ENCODE results near the gene GCHFR.

Gene GCHFR

DNA sequence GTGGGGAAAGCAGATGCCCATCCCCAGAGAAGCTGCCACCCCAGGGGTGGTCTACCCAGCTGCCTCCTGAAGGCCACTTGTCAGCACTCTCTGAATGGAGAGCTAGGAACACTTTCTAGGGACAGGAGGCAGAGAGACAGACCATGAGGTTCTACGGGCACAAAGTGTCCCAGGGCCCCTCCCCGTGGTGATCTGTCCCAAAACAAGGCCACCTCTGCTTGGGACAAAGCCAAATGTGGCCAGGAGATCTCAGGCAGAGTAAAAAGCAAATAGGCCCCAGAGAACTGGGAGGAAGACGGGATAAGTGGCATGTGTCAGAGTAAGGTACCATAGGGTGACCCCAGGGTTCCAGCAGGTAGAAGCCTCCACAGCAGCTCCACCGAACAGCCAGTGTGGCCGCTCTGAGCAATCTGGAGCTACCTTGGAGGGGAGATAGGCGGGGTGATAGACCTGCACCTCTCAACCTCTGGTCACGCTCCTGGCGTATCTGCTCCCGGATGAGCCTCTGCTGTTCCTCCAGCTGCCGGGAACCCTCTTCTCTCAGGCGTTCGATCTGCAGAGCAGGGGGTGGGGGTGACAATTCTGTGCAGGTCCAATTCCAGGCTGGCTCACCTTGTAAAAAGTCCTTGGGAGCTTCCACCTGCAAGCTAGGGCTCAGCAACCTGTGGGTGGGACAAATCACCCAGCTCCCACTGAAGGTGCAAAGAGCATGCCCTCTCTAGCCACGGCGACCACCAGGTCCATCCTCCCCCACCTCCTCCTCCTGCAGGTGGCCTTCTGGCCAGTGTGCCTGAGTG is 12.1 kb downstream of the GCHFR start:
- no peak for DNase-seq (ENCODE audit: low spot score)

DNA sequence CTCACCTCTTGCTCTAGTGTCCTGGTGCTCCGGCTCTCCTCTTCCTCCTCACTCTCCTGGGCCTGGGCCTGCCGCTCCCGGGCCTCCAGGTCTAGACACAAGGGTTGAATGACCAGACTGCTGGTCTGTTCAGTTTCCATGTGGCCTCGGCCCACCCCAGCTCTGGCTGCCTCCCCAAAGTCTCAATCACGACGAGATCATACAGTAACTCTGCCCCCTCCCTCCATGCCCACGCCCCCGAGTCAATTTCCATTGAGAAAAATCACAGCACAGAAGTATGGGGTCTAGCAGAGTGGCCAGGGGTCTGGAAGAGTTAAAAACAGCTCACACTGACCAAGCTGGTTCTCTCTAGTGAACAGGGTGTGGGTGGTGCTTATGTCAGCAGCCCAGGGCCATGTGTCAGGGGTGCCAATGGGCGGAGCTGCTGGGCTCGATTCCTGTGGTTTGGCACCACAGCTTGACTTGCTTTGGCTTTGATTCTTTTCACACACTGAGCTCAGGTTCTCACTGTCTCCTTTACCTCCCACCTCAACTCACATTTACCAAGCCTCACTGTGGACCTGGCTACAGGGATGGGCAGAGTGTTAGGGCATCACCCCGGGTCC is 12.8 kb downstream of the GCHFR start:
- peak; percentile 93 for DNase-seq (ENCODE audit: low spot score)

DNA sequence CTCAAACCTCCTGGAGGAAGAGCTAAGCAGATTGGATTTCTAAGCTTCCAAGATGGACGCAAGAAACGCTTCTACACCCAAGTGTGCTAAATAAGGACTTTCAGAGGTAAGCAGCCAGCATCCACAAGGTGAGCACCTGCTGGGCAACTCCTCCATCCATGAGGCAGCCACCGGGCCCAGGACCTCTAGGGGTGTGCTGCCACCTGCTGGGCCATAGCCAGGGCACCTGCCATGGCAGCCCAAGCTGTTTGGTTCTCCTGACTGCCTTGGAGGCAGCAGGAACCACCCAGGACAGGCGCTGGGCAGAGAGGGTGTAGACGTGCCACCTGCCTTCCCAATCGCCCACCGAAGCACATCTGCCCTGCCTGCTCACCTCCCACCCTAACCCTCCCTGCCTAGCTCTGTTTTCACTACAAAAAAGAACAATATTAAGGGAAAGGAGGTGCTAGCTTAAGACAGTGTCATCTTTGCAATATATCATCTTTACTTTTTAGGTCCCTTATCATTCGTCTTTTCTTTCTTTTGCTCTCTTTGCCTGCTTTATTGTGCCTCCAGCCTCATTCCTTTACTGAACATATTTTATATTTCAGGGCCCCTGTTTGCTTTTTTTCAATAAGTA is 18.9 kb downstream of the GCHFR start:
- DNase-seq (ENCODE audit: low spot score), result no peak

DNA sequence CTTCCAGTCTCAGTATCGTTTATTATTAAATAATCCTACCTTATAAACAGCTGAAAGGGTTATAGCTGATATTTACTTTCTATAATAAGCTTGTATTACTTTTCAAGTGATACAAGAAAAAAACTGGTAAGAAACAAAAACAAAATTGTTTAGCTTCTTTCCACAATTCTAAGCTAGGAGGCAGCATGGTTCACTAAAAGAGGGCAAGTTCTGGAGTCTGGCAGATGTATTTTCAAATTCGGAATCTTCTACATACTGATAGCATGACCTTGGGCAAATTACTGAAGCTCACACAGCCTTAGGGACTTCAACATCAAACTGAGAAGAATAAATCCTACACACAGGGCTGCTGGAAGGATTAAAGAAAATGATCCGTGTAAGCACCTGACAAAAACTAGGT is 21.3 kb downstream of the GCHFR start:
- DNase-seq (ENCODE audit: low spot score), result no peak

DNA sequence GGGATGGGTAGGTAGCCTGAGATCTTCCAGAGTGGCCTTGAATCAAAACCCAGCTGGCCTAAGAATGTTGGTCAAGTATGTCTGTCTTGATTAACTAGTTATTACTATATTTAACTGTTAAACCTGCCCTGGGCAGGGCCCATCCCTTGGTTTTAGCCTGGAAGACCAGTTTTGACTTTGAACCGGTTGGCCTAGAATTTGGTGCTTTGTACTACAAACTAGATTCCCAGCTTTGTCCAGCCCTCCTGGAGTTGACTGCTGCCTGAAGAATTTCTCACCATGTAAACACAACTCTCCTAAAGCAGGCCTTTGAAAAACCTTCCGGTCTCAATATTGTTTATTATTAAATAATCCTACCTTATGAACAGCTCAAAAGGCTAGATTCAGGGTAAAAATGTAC is 21.9 kb downstream of the GCHFR start:
- DNase-seq (ENCODE audit: low spot score), result no peak

DNA sequence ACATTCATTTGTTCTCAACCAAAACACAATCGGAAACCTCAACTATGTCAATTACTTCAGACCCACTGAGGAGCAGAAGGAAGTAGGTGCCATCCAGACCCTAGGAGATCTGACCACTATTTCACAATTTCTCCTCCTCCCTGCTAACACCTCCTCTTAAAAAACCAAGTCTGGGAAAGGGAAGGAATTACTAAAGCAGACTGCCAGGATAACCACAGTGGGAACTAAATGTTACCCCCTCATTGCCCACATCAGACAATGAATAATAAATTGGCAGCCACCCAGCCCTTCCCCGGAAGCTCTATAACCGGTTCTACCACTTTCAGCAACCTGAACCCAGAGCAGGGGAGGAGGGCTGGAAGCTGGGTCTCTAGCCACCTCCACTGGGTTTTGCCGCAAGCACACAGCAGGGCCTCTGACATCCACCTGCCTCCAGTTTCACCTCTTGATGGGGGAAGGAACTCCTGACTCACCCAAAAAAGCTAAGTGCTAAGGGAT is 23.5 kb downstream of the GCHFR start:
- DNase-seq (ENCODE audit: low spot score), result peak; percentile 55

DNA sequence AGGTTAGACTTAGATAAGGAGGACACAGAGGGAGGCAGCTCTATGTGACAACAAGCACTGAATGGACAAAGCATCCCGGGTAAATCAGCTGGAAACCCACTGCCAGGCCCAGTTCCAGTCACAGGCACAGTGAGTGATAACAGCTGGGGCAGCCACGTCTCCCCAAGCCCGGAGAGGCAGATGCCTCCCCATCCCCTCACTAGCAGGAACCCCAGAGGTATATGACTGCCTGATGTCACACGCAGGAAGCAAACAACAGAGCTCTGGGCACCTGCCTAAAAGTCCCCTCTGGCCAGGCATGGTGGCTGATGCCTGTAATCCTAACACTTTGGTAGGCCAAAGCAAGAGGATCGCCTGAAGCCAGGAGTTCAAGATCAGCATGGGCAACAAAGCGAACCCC is 24.1 kb downstream of the GCHFR start:
- DNase-seq (ENCODE audit: low spot score), result no peak

DNA sequence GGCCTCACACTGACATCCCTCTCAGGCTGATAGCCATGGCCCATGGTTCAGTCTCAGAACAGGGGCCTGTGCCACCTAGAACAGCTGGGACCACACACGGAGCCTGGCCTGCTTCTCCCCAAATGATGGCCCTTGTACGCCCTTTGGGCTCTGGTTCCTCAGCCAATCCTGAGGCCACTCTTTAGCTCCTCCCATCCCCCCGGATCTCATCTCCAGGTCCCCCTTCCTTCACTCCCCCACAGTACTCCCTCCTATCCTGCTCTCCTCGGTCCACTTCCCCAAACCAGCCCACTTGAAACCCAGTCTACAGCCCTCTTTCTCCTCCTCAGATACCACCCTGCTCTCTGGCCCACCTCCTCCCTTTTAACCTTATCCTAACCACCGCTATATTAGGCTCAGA is 25.3 kb downstream of the GCHFR start:
- no peak for DNase-seq (ENCODE audit: low spot score)

DNA sequence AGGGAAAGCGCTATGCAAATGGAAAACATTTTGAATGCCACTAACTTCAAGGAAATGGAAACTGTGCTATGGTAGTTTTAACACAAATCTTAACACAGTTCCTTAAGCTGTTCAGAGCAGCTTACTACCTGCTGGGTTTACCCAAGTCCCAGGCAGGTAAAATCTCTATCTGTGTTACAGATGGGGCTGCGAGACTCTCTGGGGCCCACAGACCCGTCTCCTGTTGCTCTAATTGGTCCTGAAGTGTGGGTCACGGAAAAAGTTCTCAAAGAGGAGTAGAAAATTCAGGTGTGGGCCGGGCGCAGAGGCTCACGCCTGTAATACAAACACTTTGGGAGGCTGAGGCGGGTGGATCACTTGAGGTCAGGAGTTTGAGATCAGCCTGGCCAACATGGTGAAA is 26.1 kb downstream of the GCHFR start:
- no peak for DNase-seq (ENCODE audit: low spot score)

DNA sequence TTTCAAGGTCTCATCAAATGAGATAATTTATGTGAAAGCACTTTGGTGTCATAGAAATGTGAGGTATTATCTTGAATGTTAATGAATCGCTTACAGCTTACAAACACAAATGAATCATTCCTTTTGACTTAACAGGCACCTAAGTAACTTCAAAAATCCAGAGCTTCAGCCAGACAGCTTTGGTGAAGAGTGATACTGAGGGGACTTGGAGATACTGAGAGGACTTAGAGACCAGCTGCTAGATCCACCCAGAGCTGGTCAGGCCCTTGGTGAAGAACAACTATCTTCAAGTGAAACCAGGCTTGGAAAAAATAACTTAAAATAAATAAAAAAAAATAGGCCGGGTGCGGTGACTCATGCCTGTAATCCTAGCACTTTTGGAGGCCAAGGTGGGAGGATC is 26.9 kb downstream of the GCHFR start:
- DNase-seq (ENCODE audit: low spot score), result no peak

DNA sequence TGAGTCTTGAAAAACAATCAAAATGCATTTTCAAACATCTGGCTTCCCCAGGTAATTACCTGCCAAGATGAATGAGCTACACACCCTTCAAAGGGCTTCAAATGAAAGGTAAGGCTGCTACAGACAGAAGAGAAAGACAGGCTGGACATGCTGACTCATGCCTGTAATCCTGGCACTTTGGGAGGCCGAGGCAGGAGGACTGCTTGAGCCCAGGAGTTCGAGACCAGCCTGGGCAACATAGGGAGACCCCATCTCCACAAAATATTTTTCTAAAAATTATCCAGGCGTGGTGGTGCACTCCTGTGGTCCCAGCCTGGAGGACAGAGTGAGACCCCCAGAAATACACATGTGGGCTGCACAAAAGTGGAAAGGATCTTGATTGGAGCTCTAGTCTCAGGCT is 28.5 kb downstream of the GCHFR start:
- no peak for DNase-seq (ENCODE audit: low spot score)

DNA sequence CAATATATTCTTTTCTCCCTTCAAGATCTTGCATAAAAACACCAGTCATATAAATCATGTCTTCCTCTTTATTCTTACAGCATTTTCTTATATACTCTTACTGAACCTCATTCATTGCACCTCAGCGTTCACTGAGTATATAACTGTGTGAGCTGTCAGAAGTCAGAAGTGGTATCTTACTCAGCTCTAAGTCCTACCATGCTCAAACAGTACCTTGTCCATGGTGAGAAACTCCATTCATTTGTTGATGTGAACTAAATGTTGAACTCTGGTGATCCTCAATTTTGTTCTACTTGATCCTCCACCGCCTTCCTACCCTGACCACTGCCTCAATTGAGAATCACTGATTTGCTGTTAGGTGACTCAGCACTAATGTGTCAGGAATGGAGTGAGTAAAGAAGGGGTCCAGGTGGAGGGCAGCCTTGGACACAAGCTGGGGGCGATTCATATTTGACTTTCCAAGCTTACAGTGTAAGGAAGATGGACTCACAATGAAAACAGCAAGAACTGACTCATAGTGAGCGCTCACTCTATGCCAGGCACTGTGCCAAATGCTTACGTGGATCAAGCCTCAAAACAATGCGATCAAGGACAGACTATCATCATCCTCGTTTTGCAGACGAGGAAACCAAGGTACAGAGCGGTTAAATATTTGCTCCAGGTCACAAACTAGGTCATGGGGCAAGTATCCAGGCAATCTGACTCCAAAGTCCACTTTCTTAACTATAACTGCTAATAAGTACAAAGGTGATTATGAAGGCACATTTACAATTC is 29.5 kb downstream of the GCHFR start:
- DNase-seq (ENCODE audit: low spot score), result peak; percentile 66

DNA sequence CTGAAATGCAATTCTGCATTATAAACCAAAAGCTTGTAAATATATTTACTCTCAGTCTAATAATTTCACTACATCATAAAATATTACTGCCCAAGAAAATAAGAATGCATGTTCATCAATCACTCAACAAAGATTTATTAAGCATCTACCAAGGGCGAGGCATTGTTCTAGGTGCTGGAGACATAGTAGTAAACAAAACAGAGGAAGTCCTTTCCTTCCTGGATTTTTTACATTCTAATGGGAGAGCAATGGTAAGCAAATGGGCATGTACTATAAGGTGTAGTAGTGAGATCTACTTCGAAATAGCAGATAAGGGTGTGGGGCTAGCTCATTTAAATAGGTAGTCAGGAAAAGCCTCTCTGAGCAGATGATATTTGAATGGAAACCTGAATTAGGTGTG is 32.2 kb downstream of the GCHFR start:
- no peak for DNase-seq (ENCODE audit: low spot score)

DNA sequence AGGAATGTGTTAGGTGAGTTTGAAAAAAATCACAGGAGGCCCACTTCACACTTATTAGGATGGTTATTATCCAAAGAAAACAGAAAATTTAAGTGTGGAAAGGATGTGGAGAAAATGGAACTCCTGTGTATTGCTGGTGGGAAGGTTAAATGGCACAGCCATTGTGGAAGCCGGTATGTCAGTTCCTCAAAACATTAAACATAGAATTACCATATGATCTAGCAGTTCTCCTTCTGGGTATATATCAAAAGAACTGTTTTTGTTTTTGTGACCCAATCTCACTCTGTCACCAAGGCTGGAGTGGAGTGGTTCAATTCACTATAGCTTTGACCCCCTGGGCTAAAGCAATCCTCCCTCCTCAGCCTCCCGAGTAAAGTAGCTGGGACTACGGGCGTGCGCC is 32.6 kb downstream of the GCHFR start:
- DNase-seq (ENCODE audit: low spot score), result no peak

DNA sequence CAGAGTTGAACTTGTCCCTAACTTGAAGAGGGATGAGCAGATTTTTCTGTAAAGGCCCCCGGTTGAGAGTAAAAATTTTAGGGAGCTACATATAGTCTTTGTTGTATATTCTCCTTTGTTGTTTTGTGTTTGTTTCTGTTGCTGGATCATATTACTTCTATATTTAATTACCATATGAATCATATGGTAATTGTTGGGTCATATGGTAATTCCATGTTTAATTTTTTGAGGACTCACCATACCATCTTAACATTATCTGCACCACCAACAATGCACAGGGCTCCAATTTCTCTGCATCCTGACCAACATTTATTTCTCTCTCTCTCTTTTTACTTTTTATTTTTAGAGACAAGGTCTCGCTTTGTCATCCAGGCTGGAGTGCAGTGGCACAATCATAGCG is 35.7 kb downstream of the GCHFR start:
- no peak for DNase-seq (ENCODE audit: low spot score)

DNA sequence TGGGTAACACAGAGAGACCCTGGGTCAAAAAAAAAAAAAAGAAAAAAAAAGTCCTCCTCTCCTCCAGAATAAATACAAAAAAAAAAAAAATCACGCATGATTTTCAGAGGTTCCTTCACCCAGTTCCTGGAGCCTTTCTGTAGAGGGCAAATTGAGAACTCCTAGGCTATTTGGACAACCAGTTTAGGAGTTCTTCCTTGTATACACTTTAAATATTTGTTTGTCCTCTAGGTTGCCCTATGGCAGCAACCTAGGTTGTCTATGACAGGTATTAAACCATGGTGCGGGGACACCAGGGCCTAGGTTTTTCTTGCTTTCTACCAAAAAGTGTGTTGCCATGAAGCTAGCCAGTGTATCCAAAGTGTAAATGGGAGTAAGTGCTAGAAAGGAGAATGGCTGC is 39.2 kb downstream of the GCHFR start:
- no peak for DNase-seq (ENCODE audit: low spot score)

DNA sequence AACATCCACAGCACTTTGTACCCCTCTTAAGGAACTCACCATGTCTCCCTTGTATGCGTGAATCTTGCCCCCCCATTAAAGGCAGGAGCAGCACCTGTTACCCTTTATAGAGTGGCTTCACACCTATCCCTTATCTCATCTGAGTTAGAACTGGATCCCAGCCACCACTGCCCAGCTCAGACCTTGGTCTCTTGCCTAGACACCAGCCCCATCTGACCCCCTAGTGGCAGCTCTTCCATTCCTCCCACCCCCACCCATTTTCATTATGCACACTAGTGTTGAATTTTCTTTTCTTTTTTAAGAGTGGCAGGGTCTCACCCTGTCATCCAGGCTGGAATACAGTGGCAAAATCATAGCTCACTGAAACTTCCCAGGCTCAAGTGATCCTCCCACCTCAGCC is 39.8 kb downstream of the GCHFR start:
- no peak for DNase-seq (ENCODE audit: low spot score)

DNA sequence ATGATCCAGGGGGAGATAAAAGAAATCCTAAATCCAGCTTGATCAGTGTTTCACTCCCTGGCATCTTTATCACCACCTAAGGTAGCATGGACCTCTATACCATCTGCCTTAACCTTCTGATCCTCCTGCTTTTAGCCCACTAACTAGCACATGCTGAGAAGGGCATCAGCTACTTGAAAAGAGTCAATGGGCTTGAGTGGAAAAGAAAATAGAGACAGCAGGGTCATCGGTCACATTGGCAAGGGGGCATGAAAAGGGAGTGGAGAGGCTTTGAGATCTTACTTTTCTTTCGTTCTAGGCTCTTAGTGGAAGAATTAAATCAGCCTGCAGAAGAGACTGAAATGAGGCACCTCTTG is 42.8 kb downstream of the GCHFR start:
- DNase-seq (ENCODE audit: low spot score), result no peak

DNA sequence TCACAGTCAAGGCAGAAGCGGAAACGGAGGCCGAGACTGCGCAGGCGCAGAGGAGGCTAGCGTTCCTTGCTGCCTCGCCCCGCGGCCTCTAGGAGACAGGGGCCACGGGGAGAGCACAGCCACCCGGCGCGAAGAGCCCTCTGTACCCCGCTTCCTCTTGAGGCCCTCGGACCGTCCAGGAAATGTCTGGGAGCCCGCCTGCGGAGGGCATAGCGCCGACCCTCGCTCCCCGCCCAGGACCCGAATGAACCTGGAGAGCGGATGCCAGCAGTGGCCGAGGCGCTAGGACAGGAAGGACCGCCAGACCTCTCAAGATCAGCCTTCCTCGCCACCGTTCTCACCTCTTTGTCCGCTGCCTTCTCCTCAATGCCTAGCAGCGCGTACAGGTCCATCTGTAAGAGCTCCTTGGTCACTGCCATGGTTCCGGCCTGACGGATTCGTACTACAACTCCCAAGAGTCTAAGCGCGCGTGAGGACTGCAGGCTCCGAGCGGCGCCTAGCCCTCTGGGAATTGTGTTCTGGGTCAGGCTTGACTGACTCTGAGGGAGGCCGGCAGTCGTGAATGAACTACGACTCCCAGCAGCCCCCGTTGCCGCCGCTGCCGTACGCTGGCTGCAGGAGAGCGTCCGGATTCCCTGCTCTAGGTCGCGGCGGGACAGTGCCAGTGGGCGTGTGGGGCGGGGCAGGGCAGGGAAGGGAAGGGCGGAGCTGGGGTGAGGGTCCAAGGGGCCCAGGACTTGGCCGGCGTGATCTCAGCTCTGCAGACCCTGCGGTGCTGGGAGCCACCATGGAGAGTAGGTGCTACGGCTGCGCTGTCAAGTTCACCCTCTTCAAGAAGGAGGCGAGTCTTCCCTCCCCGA is 43.4 kb downstream of the GCHFR start, which contains the start of the genes DNAJC17 and ZFYVE19:
Gene DNAJC17, minus strand, starts transcription at position 446 of the 860 bp plus-strand sequence. Its CDS starts 27 bp downstream, at position 419.
Gene ZFYVE19, plus strand, starts transcription at position 62 of the 860 bp plus-strand sequence. Its CDS starts 501 bp downstream, at position 563.
- peak; percentile 97 for DNase-seq (ENCODE audit: low spot score)

DNA sequence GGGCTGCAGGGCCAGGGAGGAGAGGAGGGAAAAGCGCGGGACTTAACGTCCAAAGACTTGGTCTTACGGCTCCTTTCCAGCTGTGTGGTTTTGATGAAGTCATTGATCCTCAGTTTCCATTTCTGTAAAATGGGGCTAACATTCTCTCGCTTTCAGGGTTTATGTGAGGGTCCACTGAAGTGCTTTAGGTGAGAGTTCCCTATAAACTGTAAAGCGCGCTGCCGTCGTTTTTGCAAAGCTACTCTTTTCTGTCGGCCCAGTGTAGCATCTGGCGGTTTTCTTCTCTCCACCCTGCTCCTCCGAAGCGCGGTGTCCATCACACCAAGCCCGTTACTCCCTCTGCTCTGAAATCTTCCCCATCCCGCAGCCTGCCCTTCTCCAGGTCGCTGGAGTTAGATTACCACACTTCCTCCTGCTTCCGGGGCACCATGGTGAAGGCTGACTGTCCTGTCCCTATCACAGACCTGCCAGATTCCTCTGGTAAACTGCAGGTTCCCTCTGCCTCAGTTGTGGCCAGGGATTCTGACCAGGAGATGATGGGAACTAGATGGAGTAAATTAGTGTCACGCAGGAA is 44.1 kb downstream of the GCHFR start:
- no peak for DNase-seq (ENCODE audit: low spot score)

DNA sequence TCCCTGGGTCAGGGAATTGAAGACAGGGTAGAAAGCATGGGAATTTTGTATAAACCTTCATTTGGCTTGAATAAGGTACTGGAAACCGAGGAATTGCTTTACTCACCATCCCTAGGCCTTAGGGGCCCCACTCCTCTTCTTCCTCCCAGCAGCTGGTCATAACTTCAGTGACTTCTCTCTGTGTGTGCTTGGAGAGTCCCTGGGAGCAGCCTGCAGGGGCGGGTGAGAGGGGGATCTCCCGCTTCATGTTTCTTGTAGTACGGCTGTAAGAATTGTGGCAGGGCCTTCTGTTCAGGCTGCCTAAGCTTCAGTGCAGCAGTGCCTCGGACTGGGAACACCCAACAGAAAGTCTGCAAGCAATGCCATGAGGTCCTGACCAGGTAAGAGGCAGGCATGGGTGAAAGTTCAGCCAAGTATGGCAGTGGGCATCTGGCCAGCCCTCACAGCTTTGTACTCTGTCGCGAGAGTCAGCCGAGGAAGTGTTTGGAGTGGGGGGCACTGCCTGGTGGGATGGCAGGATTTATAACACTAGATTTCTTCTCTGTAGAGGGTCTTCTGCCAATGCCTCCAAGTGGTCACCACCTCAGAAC is 45.1 kb downstream of the GCHFR start:
- no peak for DNase-seq (ENCODE audit: low spot score)
